ENCODE results near the gene VWA3B.
"Not testable (repeated sequence)": the region's sequence is repeated elsewhere in the genome, so short reads cannot be mapped to it uniquely, and the experiment has no call there.

Gene VWA3B

GRCh38 chr2:98138978-98139377 is 52.0 kb downstream of the VWA3B start:
- DNase-seq (ENCODE audit: low read depth); H3K9ac ChIP-seq (ENCODE audit: low read length); H3K4me3 ChIP-seq (ENCODE audit: low read length); H3K4me1 ChIP-seq (ENCODE audit: control insufficient read depth, insufficient read depth, low read length); H3K9me3 ChIP-seq (ENCODE audit: control insufficient read depth, low read length); H3K36me3 ChIP-seq (ENCODE audit: control insufficient read depth, insufficient read depth, low read length, severe bottlenecking); H3K27me3 ChIP-seq (replicated peaks; ENCODE audit: control insufficient read depth, insufficient read depth, low read length): not testable (repeated sequence)

GRCh38 chr2:98140210-98140609 is 53.2 kb downstream of the VWA3B start:
- Histone ChIP-seq H3K9me3 (ENCODE audit: control insufficient read depth, low read length) (peaks cover under 1% of the 10 kb centered on the region), H3K4me3 (ENCODE audit: low read length) (no peak overlapping the region), H3K4me1 (ENCODE audit: control insufficient read depth, insufficient read depth, low read length) (no peaks in the 10 kb centered on the region), H3K27me3 (replicated peaks; ENCODE audit: control insufficient read depth, insufficient read depth, low read length) (no peaks in the 10 kb centered on the region), H3K9ac (ENCODE audit: low read length) (no peak overlapping the region), H3K36me3 (ENCODE audit: control insufficient read depth, insufficient read depth, low read length, severe bottlenecking) (no peaks in the 10 kb centered on the region)
- DNase-seq (ENCODE audit: low read depth) = no peak

DNA sequence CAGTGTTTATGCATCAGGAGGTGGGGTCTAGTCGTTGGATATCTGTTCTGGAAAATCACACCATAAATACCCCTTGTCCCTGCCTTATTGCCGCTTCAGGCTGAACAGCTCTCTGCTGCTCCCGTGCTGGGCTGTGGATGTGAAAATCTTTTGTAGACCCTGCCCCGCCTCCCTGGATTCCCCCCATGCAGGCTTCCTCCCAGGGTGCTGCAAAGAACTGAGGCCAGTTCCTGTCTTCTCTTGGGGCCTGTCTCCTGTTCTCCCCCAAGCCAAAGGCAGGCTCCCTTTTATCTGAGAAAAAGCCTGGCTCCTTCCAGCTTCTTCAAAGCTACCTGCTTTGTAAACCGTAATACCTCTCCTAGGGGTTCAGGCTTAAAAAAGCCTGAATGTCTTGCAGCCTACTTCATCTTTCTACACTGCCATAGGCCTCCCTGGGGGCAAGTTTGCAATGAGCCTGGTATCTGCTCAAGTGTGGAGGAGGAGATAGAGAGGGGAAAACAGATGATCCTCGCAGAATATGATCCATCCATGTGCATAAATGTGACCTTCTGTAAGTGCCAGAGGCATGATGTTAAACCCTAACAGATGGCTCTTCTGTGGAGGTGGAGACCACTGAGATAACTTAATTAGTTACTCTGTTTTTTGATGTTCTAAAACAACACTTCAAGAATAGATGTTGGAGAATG is 55.3 kb downstream of the VWA3B start:
- H3K4me3 ChIP-seq (ENCODE audit: low read length) = no peak overlapping the region
- peaks cover 7% of the 10 kb centered on the region for H3K9me3 ChIP-seq (ENCODE audit: control insufficient read depth, low read length)
- no peaks in the 10 kb centered on the region for H3K36me3 ChIP-seq (ENCODE audit: control insufficient read depth, insufficient read depth, low read length, severe bottlenecking)
- no peak overlapping the region for H3K9ac ChIP-seq (ENCODE audit: low read length)
- DNase-seq (ENCODE audit: low read depth) = no peak
- no peaks in the 10 kb centered on the region for H3K27me3 ChIP-seq (replicated peaks; ENCODE audit: control insufficient read depth, insufficient read depth, low read length)
- H3K4me1 ChIP-seq (ENCODE audit: control insufficient read depth, insufficient read depth, low read length) = no peaks in the 10 kb centered on the region

- Histone ChIP-seq H3K27me3 (replicated peaks; ENCODE audit: control insufficient read depth, insufficient read depth, low read length) (no peaks in the 10 kb centered on the region), H3K4me3 (ENCODE audit: low read length) (no peak overlapping the region), H3K36me3 (ENCODE audit: control insufficient read depth, insufficient read depth, low read length, severe bottlenecking) (no peaks in the 10 kb centered on the region), H3K9me3 (ENCODE audit: control insufficient read depth, low read length) (peaks cover 7% of the 10 kb centered on the region), H3K9ac (ENCODE audit: low read length) (no peak overlapping the region), H3K4me1 (ENCODE audit: control insufficient read depth, insufficient read depth, low read length) (peaks cover 5% of the 10 kb centered on the region)
- DNase-seq (ENCODE audit: low read depth) = no peak
Measured at GRCh38 chr2:98145070-98145469, 58.1 kb downstream of the VWA3B start.

DNA sequence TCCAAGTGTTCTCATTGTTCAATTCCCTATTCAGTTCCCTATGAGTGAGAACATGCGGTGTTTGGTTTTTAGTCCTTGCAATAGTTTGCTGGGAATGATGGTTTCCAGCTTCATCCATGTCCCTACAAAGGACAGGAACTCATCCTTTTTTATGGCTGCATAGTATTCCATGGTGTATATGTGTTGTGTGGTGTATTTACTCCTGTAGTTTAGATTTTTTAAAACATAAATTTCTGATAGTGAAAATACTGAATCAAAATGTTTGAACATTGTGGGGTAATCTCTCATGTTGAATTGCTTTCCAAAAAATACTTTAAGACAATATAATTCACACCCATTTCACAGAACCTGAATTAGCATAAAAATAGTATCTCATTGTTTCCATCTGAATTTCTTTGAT is 60.9 kb downstream of the VWA3B start:
- H3K27me3 ChIP-seq (replicated peaks; ENCODE audit: control insufficient read depth, insufficient read depth, low read length); H3K4me1 ChIP-seq (ENCODE audit: control insufficient read depth, insufficient read depth, low read length); DNase-seq (ENCODE audit: low read depth); H3K36me3 ChIP-seq (ENCODE audit: control insufficient read depth, insufficient read depth, low read length, severe bottlenecking); H3K4me3 ChIP-seq (ENCODE audit: low read length); H3K9ac ChIP-seq (ENCODE audit: low read length); H3K9me3 ChIP-seq (ENCODE audit: control insufficient read depth, low read length): not testable (repeated sequence)

DNA sequence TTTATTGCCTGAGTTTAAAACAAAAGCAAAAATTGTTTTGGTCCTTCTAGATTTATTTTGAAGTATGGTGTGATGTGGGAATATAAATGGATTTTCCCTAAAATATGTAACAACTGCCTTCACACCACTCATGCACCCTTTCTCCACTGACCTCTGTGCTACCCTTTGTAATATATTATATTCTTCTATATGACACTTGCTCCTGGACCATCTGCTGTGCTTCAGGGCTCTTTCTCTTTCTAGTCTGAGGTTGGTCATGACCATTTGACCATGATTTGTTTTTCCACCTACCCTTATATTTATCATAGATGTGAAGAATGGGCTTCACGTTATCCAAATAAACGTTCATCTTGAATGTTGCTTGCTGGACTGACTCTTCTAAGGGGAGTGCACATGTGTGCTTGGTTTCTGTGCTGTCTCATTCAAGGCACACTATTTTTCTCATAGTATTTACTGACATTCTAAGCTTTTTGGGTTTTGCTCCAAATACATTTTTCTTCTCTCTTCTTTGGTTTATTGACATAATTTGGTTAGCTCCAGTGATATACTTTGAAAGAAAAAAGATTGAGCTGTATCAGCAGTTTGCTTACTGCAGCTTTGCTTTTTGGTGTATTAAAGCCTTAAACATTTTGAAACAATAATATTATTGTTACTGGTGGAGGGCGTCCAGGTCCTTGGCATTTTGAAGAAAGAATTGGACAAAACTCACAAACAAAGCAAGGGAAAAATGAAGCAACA is 61.8 kb downstream of the VWA3B start:
- DNase-seq (ENCODE audit: low read depth) = no peak
- Histone ChIP-seq H3K4me3 (ENCODE audit: low read length) (peak overlapping the region; percentile 76), H3K9me3 (ENCODE audit: control insufficient read depth, low read length) (peaks cover 7% of the 10 kb centered on the region), H3K27me3 (replicated peaks; ENCODE audit: control insufficient read depth, insufficient read depth, low read length) (no peaks in the 10 kb centered on the region), H3K4me1 (ENCODE audit: control insufficient read depth, insufficient read depth, low read length) (peaks cover 5% of the 10 kb centered on the region), H3K36me3 (ENCODE audit: control insufficient read depth, insufficient read depth, low read length, severe bottlenecking) (no peaks in the 10 kb centered on the region), H3K9ac (ENCODE audit: low read length) (peak overlapping the region; percentile 45)

- Histone ChIP-seq H3K9me3 (ENCODE audit: control insufficient read depth, low read length) (peaks cover 7% of the 10 kb centered on the region), H3K36me3 (ENCODE audit: control insufficient read depth, insufficient read depth, low read length, severe bottlenecking) (no peaks in the 10 kb centered on the region), H3K27me3 (replicated peaks; ENCODE audit: control insufficient read depth, insufficient read depth, low read length) (no peaks in the 10 kb centered on the region), H3K4me3 (ENCODE audit: low read length) (peak overlapping the region; percentile 76), H3K4me1 (ENCODE audit: control insufficient read depth, insufficient read depth, low read length) (peaks cover 5% of the 10 kb centered on the region), H3K9ac (ENCODE audit: low read length) (peak overlapping the region; percentile 45)
- peak; percentile 6 for DNase-seq (ENCODE audit: low read depth)
Measured at GRCh38 chr2:98149333-98149697, 62.3 kb downstream of the VWA3B start.

- Histone ChIP-seq H3K27me3 (replicated peaks; ENCODE audit: control insufficient read depth, insufficient read depth, low read length) (no peaks in the 10 kb centered on the region), H3K9me3 (ENCODE audit: control insufficient read depth, low read length) (no peaks in the 10 kb centered on the region), H3K4me3 (ENCODE audit: low read length) (no peak overlapping the region), H3K4me1 (ENCODE audit: control insufficient read depth, insufficient read depth, low read length) (peaks cover 14% of the 10 kb centered on the region), H3K36me3 (ENCODE audit: control insufficient read depth, insufficient read depth, low read length, severe bottlenecking) (no peaks in the 10 kb centered on the region), H3K9ac (ENCODE audit: low read length) (no peak overlapping the region)
- no peak for DNase-seq (ENCODE audit: low read depth)
Measured at GRCh38 chr2:98153481-98153880, 66.5 kb downstream of the VWA3B start.

GRCh38 chr2:98155291-98155690 is 68.3 kb downstream of the VWA3B start:
- H3K9ac ChIP-seq (ENCODE audit: low read length) = no peak overlapping the region
- H3K27me3 ChIP-seq (replicated peaks; ENCODE audit: control insufficient read depth, insufficient read depth, low read length) = no peaks in the 10 kb centered on the region
- peaks cover 10% of the 10 kb centered on the region for H3K4me1 ChIP-seq (ENCODE audit: control insufficient read depth, insufficient read depth, low read length)
- no peaks in the 10 kb centered on the region for H3K36me3 ChIP-seq (ENCODE audit: control insufficient read depth, insufficient read depth, low read length, severe bottlenecking)
- H3K9me3 ChIP-seq (ENCODE audit: control insufficient read depth, low read length) = no peaks in the 10 kb centered on the region
- no peak for DNase-seq (ENCODE audit: low read depth)
- no peak overlapping the region for H3K4me3 ChIP-seq (ENCODE audit: low read length)

DNA sequence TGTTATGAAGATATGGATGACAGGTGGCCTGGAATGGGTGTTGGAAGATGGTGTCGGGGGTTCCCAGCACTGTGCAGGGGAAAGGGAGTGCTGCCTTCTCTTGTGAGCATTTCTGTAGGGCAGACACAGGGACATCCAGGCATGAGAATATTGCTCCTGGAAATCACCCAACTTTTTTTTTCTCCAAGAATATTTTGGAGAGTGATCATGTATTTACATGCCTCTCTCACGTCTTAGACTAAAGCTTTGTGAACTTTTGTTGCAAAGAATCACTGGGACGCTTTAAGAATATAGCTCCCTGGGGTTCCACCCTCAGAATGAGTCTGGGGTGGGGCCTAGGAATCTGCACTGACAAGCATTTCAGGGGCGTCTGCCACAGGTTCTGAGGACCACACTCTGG is 68.7 kb downstream of the VWA3B start:
- DNase-seq (ENCODE audit: low read depth) = no peak
- no peak overlapping the region for H3K9ac ChIP-seq (ENCODE audit: low read length)
- no peak overlapping the region for H3K4me3 ChIP-seq (ENCODE audit: low read length)
- no peaks in the 10 kb centered on the region for H3K27me3 ChIP-seq (replicated peaks; ENCODE audit: control insufficient read depth, insufficient read depth, low read length)
- H3K9me3 ChIP-seq (ENCODE audit: control insufficient read depth, low read length) = no peaks in the 10 kb centered on the region
- peaks cover 10% of the 10 kb centered on the region for H3K4me1 ChIP-seq (ENCODE audit: control insufficient read depth, insufficient read depth, low read length)
- no peaks in the 10 kb centered on the region for H3K36me3 ChIP-seq (ENCODE audit: control insufficient read depth, insufficient read depth, low read length, severe bottlenecking)

DNA sequence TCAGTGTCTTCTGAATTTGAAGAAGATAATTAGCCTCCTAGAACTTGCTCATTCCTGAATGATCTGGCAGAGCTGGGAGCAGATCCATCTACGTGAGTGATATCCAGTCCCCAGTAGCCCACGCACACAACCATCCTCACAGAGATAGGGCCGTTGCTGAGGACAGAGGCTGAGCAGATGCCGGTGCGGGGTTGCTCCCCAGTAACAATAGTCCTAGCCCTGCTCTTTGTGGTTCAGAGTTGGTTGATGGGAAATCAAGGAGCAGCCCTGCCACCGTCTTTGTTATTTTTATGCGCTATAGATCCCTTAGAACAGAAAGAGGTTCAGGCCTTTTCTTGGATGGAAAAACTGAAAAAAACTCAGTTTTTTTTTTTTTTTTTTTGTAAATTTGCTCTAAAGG is 69.3 kb downstream of the VWA3B start:
- Histone ChIP-seq H3K27me3 (replicated peaks; ENCODE audit: control insufficient read depth, insufficient read depth, low read length) (no peaks in the 10 kb centered on the region), H3K36me3 (ENCODE audit: control insufficient read depth, insufficient read depth, low read length, severe bottlenecking) (no peaks in the 10 kb centered on the region), H3K4me1 (ENCODE audit: control insufficient read depth, insufficient read depth, low read length) (peaks cover 10% of the 10 kb centered on the region), H3K9me3 (ENCODE audit: control insufficient read depth, low read length) (no peaks in the 10 kb centered on the region), H3K9ac (ENCODE audit: low read length) (no peak overlapping the region), H3K4me3 (ENCODE audit: low read length) (no peak overlapping the region)
- DNase-seq (ENCODE audit: low read depth) = no peak

All from adipocyte (in vitro differentiated cells).